Ishikawa (cell line): ENCODE measurements around the gene CCDC149.

ENCODE experiments used
- CEBPB ChIP-seq: IDR thresholded peaks from 2 replicates; pipeline ENCODE4 v1.6.1; 2012
- CREB1 ChIP-seq: IDR thresholded peaks from 2 replicates; pipeline ENCODE4 v1.6.1; 2012; ENCODE audit warnings: low read depth
- EGR1 ChIP-seq: IDR thresholded peaks from 2 replicates; pipeline ENCODE4 v1.6.1; 2012
- EP300 ChIP-seq: IDR thresholded peaks from 2 replicates; pipeline ENCODE4 v1.6.1; 2012; ENCODE audit warnings: borderline replicate concordance
- FOXM1 ChIP-seq: IDR thresholded peaks from 2 replicates; pipeline ENCODE4 v1.6.1; 2012; ENCODE audit warnings: low read depth, borderline replicate concordance
- MAX ChIP-seq: IDR thresholded peaks from 2 replicates; pipeline ENCODE4 v1.6.1; 2012
- NFIC ChIP-seq: IDR thresholded peaks from 2 replicates; pipeline ENCODE4 v1.6.1; 2012
- RAD21 ChIP-seq: IDR thresholded peaks from 2 replicates; pipeline ENCODE4 v1.6.1; 2012; ENCODE audit warnings: low read depth
- REST ChIP-seq: IDR thresholded peaks from 2 replicates; pipeline ENCODE4 v1.6.1; 2012; ENCODE audit warnings: low read depth, mild to moderate bottlenecking
- TAF1 ChIP-seq: IDR thresholded peaks from 2 replicates; pipeline ENCODE4 v1.6.1; 2012; ENCODE audit warnings: low read depth, mild to moderate bottlenecking
- TCF12 ChIP-seq: IDR thresholded peaks from 2 replicates; pipeline ENCODE4 v1.6.1; 2012; ENCODE audit warnings: low read depth
- TEAD4 ChIP-seq: IDR thresholded peaks from 2 replicates; pipeline ENCODE4 v1.6.1; 2012
- USF1 ChIP-seq: IDR thresholded peaks from 2 replicates; pipeline ENCODE4 v1.6.1; 2012
- YY1 ChIP-seq: IDR thresholded peaks from 2 replicates; pipeline ENCODE4 v1.6.1; 2012; ENCODE audit warnings: low read depth
- ZBTB7A ChIP-seq: IDR thresholded peaks from 2 replicates; pipeline ENCODE4 v1.6.1; 2012; ENCODE audit warnings: low read depth

Gene CCDC149

GRCh38 chr4:24781999-24782745, 130.7 kb downstream of the CCDC149 start:
- TF ChIP-seq EP300 (no peak), CREB1 (no peak), RAD21 (no peak), FOXM1 (no peak), EGR1 (no peak), REST (no peak), USF1 (no peak), YY1 (no peak), TEAD4 (no peak), ZBTB7A (no peak), TCF12 (no peak), NFIC (no peak), TAF1 (no peak), CEBPB (no peak), MAX (no peak)

GRCh38 chr4:24780936-24781495, 131.8 kb downstream of the CCDC149 start:
- TF ChIP-seq CEBPB = no peak
- TF ChIP-seq NFIC = no peak
- TF ChIP-seq TCF12 = no peak
- TF ChIP-seq USF1 = no peak
- TF ChIP-seq EP300 = no peak
- no peak for TF ChIP-seq MAX
- TF ChIP-seq CREB1 = no peak
- TF ChIP-seq YY1 = no peak
- no peak for TF ChIP-seq ZBTB7A
- TF ChIP-seq TEAD4 = no peak
- no peak for TF ChIP-seq TAF1
- no peak for TF ChIP-seq FOXM1
- no peak for TF ChIP-seq RAD21

GRCh38 chr4:24778464-24779225, 134.2 kb downstream of the CCDC149 start:
- TF ChIP-seq FOXM1 (no peak), EGR1 (no peak), CEBPB (no peak), USF1 (no peak), REST (no peak), TCF12 (no peak), EP300 (no peak)

GRCh38 chr4:24777536-24778463, 135.0 kb downstream of the CCDC149 start:
- no peak for TF ChIP-seq USF1
- no peak for TF ChIP-seq MAX
- no peak for TF ChIP-seq REST
- no peak for TF ChIP-seq FOXM1
